NCI-H2107 treated with DMSO at 0.1 percent for 48 hours (cell line): ENCODE data around the gene RABGGTB.
A peak's percentile ranks its signal among the peaks of the same experiment; 100 is the strongest.
"Not testable (repeated sequence)": the region's sequence is repeated elsewhere in the genome, so short reads cannot be mapped to it uniquely, and the experiment has no call there.

ENCODE experiments used
- DNase-seq: peaks from one replicate; lab custom pipeline; 2025; ENCODE audit not compliant: unreplicated experiment; lab: John Stamatoyannopoulos, UW

RABGGTB gene

GRCh38 chr1:75785983-75786853 is at the start of gene RABGGTB:
Gene RABGGTB, plus strand, starts transcription at chr1:75786256. Its CDS starts 16 bp downstream, at chr1:75786272.
- DNase-seq = peak; percentile 93

- no peak for DNase-seq
Observed at GRCh38 chr1:75742047-75742625, 43.9 kb upstream of the RABGGTB start.

GRCh38 chr1:75745276-75745675 is 40.8 kb upstream of the RABGGTB start:
- DNase-seq = no peak

- DNase-seq = not testable (repeated sequence)
Observed at GRCh38 chr1:75757210-75757609, 28.8 kb upstream of the RABGGTB start.

- not testable (repeated sequence) for DNase-seq
Observed at GRCh38 chr1:75758543-75758942, 27.5 kb upstream of the RABGGTB start.

- DNase-seq = no peak
Observed at GRCh38 chr1:75764057-75764655, 21.9 kb upstream of the RABGGTB start.

GRCh38 chr1:75765697-75766355 is 20.2 kb upstream of the RABGGTB start:
- no peak for DNase-seq

- DNase-seq = no peak
Observed at GRCh38 chr1:75768016-75768415, 18.0 kb upstream of the RABGGTB start.

GRCh38 chr1:75770761-75771160 is 15.3 kb upstream of the RABGGTB start:
- no peak for DNase-seq

GRCh38 chr1:75771978-75772377 is 14.1 kb upstream of the RABGGTB start:
- DNase-seq = no peak

GRCh38 chr1:75777812-75778211 is 8.2 kb upstream of the RABGGTB start:
- DNase-seq = not testable (repeated sequence)

- not testable (repeated sequence) for DNase-seq
Observed at GRCh38 chr1:75778694-75779093, 7.4 kb upstream of the RABGGTB start.

GRCh38 chr1:75780183-75780582 is 5.9 kb upstream of the RABGGTB start:
- not testable (repeated sequence) for DNase-seq

GRCh38 chr1:75783920-75784319 is 2.1 kb upstream of the RABGGTB start:
- not testable (repeated sequence) for DNase-seq

- DNase-seq = no peak
Observed at GRCh38 chr1:75785320-75785982, 605 bp upstream of the RABGGTB start.

GRCh38 chr1:75786901-75787493 is 941 bp downstream of the RABGGTB start:
- no peak for DNase-seq

- no peak for DNase-seq
Observed at GRCh38 chr1:75787524-75787923, 1.5 kb downstream of the RABGGTB start.

- no peak for DNase-seq
Observed at GRCh38 chr1:75789988-75790387, 3.9 kb downstream of the RABGGTB start.

- no peak for DNase-seq
Observed at GRCh38 chr1:75791022-75791421, 5.0 kb downstream of the RABGGTB start.

GRCh38 chr1:75792091-75792490 is 6.0 kb downstream of the RABGGTB start:
- no peak for DNase-seq
